Lower lobe of right lung (tissue), 2 donors: Measurements from ENCODE around the gene GZMM. TPM values are rescaled to one million over a fixed set of nuclear protein-coding genes. Genes with fewer than 3 reads are reported as not detected.

Experiments
- ATAC-seq, 2 donors: fragments of 200-7000 bp; cut with Tn5 transposase; one replicate each; pipeline ENCODE4 v1.9.1; 2020 to 2022; ENCODE audit warnings: mild to moderate bottlenecking in 2 of 2, moderate library complexity in 2 of 2
- DNase-seq: peaks from one replicate; pipeline ENCODE4 v3.0.0-alpha.2; 2020
- H3K27ac ChIP-seq: fragments of 200-600 bp; one replicate; pipeline ENCODE4 v1.8.0; 2022
- H3K27me3 ChIP-seq: fragments of 200-600 bp; one replicate; pipeline ENCODE4 v1.8.0; 2022; ENCODE audit warnings: low read depth
- H3K36me3 ChIP-seq: fragments of 200-600 bp; one replicate; pipeline ENCODE4 v1.8.0; 2022; ENCODE audit warnings: mild to moderate bottlenecking
- H3K4me1 ChIP-seq: fragments of 200-600 bp; one replicate; pipeline ENCODE4 v1.8.0; 2022
- H3K4me3 ChIP-seq: fragments of 200-600 bp; one replicate; pipeline ENCODE4 v1.8.0; 2022; ENCODE audit warnings: mild to moderate bottlenecking
- H3K9me3 ChIP-seq: fragments of 200-600 bp; one replicate; pipeline ENCODE4 v1.8.0; 2022
- intact Hi-C: fragments of 100-400 bp; cut with DNase I; formaldehyde crosslinking; loops from one replicate; pipeline ENCODE4 v1.11.0; 2022
- total RNA-seq: library from RNA; stranded (reverse); fragmentation: NEBNext Ultra II Directional; extraction: Animal tissue kit (Norgen Biotek cat#: 25700); gene quantifications from one replicate; pipeline ENCODE4 v1.2.1, GENCODE V29; 2021
- TF ChIP-seq, protein P1 (sequence below): fragments of 200-600 bp; IDR thresholded peaks from one replicate; pipeline ENCODE4 v1.8.0; 2022; ENCODE audit warnings: antibody characterized with exemption, mild to moderate bottlenecking
- donor health status: DM: no; HTN: yes; CAD: no; lungs with severe emphysema.

GZMM gene
- total RNA-seq, 1 donor from 2014 or later: 3.6 TPM

- TF ChIP-seq, protein P1, sequence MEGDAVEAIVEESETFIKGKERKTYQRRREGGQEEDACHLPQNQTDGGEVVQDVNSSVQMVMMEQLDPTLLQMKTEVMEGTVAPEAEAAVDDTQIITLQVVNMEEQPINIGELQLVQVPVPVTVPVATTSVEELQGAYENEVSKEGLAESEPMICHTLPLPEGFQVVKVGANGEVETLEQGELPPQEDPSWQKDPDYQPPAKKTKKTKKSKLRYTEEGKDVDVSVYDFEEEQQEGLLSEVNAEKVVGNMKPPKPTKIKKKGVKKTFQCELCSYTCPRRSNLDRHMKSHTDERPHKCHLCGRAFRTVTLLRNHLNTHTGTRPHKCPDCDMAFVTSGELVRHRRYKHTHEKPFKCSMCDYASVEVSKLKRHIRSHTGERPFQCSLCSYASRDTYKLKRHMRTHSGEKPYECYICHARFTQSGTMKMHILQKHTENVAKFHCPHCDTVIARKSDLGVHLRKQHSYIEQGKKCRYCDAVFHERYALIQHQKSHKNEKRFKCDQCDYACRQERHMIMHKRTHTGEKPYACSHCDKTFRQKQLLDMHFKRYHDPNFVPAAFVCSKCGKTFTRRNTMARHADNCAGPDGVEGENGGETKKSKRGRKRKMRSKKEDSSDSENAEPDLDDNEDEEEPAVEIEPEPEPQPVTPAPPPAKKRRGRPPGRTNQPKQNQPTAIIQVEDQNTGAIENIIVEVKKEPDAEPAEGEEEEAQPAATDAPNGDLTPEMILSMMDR: no peak
- ATAC-seq (no peak), DNase-seq (no peak)
- Histone ChIP-seq H3K9me3 (no peaks in the 10 kb centered on the region), H3K4me3 (no peak overlapping the region), H3K36me3 (peaks cover 5% of the 10 kb centered on the region), H3K27me3 (no peaks in the 10 kb centered on the region), H3K27ac (no peak overlapping the region), H3K4me1 (peaks cover 30% of the 10 kb centered on the region)
- intact Hi-C loops: no loop called here
Observed at GRCh38 chr19:513368-514165, 30.3 kb upstream of the GZMM start.

GRCh38 chr19:514166-514663 is 29.6 kb upstream of the GZMM start:
- intact Hi-C loops: no loop called here
- ATAC-seq: no peak
- Histone ChIP-seq H3K4me3 (no peak overlapping the region), H3K4me1 (peaks cover 25% of the 10 kb centered on the region), H3K36me3 (peaks cover 5% of the 10 kb centered on the region), H3K27me3 (no peaks in the 10 kb centered on the region), H3K27ac (no peak overlapping the region), H3K9me3 (no peaks in the 10 kb centered on the region)
- no peak for DNase-seq
- TF ChIP-seq, protein P1: no peak

- peak; percentile 11 to 15 for ATAC-seq
- intact Hi-C loops: no loop called here
Observed at GRCh38 chr19:517721-518597, 25.9 kb upstream of the GZMM start.

DNA sequence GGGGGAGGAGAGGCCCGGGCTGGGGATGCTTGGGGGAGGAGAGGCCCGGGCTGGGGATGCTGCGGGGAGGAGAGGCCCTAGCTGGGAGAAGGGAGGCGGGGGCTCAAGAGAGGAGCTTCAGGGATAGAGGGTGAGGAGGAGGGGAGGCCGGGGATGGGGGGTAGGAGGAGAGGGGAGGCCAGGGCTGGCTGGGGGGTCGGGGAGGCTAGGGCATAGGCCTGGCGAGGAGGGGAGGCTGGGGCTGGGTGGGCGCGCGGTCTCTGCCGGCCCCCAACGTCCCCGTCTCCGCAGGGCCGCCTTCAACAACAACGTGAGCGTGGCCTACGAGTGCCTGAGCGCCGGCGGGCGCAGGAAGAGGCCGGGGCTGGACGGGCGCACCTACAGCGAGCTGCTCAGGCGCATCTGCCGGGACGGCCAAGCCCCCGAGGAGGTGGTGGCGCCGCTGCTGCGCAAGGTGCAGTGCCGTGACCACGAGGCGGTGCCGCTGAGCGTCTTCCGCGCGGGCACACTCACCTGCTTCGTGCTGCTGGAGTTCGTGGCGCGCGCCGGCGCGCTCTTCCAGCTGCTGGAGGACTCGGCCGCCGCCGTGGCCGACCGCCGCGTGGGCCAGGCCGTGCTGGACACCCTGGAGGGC is 25.1 kb upstream of the GZMM start:
- H3K4me1 ChIP-seq: no peaks in the 10 kb centered on the region
- H3K27ac ChIP-seq: no peak overlapping the region
- intact Hi-C loops: no loop called here
- H3K4me3 ChIP-seq: no peak overlapping the region
- DNase-seq (no peak), ATAC-seq (peak; percentile 34 to 56)
- no peaks in the 10 kb centered on the region for H3K9me3 ChIP-seq
- H3K27me3 ChIP-seq: no peaks in the 10 kb centered on the region
- TF ChIP-seq, protein P1: no peak
- H3K36me3 ChIP-seq: peaks cover 5% of the 10 kb centered on the region

More at GRCh38 chr19:517721-518597, 25.9 kb upstream of the GZMM start:
- DNase-seq: no peak
- H3K27me3 ChIP-seq: no peaks in the 10 kb centered on the region
- peaks cover 5% of the 10 kb centered on the region for H3K36me3 ChIP-seq
- no peaks in the 10 kb centered on the region for H3K4me1 ChIP-seq
- no peak overlapping the region for H3K4me3 ChIP-seq
- TF ChIP-seq, protein P1: no peak
- H3K9me3 ChIP-seq: no peaks in the 10 kb centered on the region
- H3K27ac ChIP-seq: no peak overlapping the region

DNA sequence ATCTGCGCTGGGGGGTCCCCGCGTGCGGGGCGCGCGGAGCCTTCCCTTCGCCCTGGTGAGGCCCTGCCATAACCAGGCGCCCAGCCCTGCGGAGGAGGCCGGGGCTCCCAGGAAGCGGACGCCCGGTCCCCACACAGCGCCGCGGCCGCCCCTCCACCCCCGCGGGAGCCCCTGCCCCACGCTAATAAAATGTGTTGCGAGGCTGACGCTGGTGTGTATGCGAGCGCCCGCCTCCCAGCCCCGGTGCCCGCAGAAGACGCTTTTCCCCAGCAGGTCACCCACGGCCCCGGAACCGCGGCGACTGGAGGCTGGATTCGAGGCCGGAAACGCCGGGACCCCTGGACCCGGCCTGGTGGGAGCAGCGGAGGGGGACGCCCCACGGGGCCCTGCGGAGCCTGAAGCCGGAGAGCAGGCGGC is 24.4 kb upstream of the GZMM start:
- ATAC-seq: peak; percentile 4 to 5
- no peak for DNase-seq
- intact Hi-C loops: no loop called here
- Histone ChIP-seq H3K27ac (no peak overlapping the region), H3K4me1 (no peaks in the 10 kb centered on the region), H3K36me3 (peaks cover 5% of the 10 kb centered on the region), H3K4me3 (no peak overlapping the region), H3K9me3 (no peaks in the 10 kb centered on the region), H3K27me3 (no peaks in the 10 kb centered on the region)
- TF ChIP-seq, protein P1: no peak
